Raji (cell line): ENCODE data around the gene RGS21.

Experiments
- POLR2A ChIP-seq: IDR thresholded peaks from 2 replicates; pipeline ENCODE4 v1.6.1; 2011; ENCODE audit warnings: low read depth, low read length, control low read depth; ENCODE audit not compliant: insufficient read depth

The RGS21 gene

DNA sequence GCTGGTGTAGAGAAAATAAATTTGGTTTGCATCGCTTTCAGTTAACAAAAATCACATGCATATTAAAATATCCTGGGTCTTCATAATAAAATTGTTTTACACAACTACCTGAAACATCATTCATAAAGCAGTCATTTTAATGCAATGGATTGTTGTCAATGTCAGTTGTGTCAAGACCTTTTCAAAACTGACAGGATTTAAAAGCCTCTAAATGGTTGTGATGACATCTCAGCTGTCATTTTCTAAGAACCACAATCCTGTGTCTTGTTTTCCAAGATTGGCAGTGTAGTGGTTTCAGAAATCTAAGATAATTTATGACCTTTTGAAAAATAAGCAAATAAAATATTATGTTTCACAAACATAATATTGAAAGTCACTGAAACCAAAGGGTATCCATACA is 42.0 kb downstream of the RGS21 start:
- TF ChIP-seq POLR2A: no peak

DNA sequence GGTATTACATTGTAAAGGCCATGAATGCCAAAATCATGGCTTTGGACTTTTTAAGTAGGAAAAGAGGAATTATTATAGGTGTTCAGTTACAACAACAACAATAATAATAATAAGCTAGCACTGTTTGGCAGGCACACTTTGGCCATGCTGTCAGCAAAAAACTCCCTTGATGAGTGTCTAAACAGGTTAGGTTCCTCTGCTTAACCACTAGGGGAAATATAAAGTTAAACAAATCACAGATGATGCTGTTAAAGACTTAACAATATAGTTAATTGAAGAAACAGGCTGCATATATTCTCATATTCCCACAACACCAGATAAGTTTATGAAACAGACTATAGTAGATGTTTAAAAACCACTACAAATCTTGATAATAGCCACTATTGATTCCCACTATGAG is 46.4 kb downstream of the RGS21 start:
- no peak for TF ChIP-seq POLR2A

DNA sequence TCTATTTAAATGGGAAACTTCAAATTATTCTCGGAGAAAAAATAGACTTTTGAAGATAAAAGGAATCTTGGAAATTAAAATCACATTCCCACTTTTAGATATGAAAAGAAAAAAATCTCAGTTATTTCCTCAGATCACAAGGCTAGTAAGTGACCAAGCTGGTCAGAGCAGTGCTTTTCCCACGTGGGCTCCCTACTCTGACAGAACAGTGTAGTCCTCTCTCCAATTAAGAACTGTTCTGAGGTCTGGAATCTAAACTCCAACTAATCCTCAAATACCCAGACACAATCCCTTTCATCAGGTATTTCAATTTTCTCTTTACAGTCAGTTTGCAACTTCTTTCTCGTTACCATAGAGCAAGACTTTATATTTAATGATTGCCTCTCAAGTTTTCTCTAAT is 50.6 kb downstream of the RGS21 start:
- no peak for TF ChIP-seq POLR2A

DNA sequence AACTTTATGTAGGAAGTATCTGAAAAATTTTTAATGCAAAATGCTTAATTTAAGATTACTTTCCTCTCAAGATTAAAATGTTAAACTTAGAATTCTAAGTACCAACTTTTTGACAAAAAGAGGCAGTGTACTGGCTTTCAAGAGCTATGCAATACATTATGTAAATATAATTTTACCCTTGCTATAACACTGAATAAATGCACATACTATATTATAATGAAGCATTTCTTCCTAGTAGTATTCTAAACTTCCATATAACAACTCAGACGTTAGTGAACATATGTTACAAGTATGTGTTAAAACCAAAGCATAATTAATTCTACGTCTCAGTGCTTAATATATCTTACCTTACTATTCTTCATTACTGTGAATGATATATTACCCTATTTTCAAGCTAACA is 58.5 kb downstream of the RGS21 start:
- TF ChIP-seq POLR2A: no peak

DNA sequence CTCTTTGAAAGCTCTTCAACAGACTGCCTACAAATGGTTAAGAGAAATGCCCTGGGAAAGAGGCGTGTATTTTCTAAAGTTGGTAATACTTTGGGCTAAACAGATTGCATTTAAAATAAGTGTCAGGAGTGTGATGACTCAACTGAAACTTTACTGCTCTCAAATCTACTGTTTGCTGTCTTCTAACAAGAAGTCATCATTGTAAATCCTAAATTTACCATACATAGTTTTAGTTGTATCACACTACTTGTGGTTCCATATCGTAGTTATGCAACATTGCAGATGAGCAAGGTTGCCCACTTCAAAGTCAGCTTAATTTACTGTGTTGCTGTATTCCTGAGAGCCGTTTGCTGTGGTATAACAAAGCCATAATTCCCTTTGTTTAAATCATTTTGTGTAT is 59.6 kb downstream of the RGS21 start:
- no peak for TF ChIP-seq POLR2A

DNA sequence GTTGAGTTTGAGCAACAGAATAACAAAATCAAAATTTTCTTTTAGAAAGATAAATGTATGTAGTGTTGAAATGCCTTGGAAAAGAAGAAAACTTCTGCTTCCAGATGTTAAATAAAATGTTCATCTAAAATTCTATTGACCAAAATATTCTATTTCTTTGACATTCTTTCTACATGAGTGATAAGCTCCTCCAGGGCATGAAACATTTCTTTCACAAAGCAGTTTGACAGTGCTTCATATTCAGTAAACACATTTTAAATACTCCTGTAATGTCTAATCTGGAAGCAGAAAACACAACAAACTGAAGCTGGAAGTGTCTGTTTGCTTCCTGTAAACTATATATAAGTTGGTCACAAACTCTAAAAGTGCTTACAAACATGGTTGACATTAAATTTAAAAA is 61.5 kb downstream of the RGS21 start:
- TF ChIP-seq POLR2A: no peak

DNA sequence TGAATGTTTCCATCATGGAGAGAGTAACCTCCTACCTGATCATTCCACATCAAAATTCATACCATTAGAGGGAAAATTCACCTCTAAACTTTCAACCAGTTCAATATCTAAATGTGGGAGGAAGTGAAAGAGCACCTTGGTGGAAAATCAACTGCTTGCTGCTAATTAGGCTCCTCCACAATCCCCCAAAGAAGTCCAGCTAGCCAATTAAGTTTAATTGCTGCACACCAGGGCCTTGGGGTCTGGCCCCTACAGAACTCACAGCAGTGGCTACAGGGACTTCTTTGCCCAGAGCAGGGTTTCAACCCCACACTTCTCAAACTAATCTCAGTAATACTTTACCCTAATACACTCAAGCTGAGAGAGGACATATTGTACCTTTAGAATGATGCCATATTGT is 62.1 kb downstream of the RGS21 start:
- TF ChIP-seq POLR2A: no peak

DNA sequence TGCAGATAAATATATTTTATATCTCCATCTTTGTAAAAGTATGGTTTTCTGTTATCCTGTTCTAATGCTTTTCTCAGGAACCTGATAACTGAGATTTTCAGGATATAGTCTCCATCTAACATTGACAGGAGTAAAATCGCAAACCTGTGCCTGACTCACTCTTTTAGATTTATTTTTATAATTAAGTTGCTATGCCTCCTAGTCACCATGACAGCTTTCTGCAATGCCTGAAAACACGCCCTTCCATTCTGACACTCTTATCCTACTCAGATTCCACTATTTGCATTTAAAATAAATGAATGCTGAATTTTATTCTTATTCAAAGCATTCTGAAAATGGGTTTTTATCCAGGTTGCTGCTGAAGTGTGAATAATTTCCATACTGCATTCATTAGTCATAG is 62.8 kb downstream of the RGS21 start:
- TF ChIP-seq POLR2A: no peak

DNA sequence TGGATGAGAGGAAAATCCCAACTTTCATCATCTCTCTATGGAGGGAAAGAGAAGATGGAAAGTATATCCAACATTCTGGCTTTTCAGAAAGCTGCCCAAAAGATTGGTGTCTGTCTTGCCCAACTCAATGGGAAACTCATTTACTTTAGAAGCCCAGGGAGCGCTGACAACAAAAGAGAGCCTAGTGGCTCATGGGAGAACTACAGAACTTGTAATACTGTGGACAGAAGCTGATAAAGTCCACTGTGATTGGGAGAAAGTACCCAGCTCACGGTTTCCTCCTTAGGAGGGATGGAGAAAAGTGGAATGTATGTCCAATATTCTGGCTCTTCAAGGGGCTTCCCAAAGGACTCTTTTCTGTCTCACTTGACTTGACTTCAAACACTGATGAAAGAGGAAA is 66.0 kb downstream of the RGS21 start:
- no peak for TF ChIP-seq POLR2A

DNA sequence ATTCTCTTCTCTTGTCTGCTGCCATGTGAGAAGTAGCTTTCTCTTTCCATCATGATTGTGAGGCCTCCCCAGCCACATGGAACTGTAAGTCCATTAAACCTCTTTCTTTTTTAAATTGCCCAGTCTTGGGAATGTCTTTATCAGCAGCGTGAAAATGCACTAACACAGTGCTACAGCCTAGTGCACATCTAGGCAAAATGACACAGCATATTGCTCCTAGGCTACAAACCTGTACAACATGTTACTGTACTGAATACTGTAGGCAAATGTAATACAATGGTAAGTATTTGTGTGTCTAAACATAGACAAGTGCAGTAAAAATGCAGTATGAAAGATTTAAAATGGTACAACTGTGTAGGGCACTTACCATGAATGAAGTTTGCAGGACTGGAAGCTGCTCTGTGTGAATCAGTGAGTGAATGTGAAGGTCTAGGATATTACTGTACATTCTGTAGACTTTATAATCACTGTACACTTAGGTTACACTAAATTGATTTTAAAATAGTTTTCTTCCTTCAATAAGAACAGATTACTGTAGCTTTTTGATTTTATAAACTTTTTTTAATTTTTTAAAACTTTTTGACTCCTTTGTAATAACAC is 69.4 kb downstream of the RGS21 start:
- TF ChIP-seq POLR2A: no peak

DNA sequence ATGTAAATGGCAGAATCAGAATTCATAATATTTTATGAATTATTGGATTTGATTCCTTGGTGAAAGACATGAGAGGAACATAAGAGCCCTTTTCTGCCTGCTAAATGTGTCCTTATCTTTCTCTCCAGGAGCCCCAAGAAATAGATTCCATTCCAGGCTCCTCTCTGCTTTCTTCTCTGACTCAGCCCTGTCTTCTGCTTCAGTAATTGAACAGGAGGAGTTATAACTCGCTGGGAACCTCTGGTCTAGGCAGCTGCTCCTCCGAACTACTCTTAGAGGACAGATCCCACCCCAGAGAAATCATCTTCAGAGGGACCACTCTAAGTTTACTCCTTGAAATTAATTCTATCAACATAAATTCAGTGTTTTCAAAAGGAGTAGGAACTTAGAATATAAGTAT is 78.4 kb downstream of the RGS21 start:
- no peak for TF ChIP-seq POLR2A

DNA sequence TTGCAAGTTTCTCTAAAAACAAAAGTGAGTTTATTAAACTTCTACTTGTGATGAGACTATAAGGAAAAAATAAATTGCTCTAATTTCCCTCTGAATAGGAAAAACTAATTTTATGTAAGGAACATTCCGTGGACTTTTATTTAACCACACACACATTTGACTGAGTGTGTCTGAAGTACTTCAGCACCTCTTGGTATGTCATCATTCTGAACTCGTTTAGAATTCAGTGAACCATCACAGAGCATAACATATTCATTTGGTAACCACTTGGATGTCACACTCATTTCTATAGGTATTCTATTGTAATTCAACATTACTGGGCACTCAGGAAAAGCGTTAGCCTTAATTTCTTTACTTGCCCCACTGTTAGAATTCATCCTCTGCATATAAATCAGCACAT is 79.1 kb downstream of the RGS21 start:
- no peak for TF ChIP-seq POLR2A

DNA sequence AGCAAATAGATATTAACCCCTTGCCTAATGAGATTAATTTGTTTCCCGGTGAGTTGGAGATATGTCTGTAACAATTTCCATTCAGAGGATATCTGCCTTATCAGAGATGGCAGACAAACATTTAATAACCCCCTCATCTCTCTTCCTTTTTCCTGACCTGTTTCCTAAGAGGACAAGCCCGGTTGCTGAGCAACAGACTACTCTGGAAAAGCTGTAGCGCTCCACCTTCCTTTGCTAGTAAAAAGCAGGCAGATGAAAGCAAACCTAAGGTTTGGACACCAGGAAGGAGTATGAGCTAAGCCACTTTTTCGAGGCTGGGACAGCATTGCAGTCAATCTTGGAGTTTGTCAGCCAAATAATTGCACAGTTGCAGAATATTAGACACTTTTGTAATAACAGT is 82.4 kb downstream of the RGS21 start:
- TF ChIP-seq POLR2A: no peak

DNA sequence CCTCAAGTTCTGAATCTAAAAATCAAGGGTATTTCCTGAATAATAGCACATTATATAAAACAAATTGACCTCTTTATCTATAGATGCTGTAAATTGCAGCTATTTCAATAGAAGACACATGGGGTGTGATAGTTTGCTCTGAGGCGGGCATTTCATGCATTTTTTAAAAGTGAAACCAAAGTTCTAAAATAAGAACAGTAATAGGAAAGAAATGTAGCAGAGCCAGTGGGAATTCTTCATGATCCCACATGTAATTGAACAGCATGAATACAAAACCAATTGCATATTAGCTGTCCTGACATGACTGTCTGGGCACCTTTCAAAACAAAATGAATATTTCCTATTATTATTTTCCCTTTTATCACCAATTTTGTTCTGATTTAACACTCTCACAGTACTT is 85.0 kb downstream of the RGS21 start:
- no peak for TF ChIP-seq POLR2A

DNA sequence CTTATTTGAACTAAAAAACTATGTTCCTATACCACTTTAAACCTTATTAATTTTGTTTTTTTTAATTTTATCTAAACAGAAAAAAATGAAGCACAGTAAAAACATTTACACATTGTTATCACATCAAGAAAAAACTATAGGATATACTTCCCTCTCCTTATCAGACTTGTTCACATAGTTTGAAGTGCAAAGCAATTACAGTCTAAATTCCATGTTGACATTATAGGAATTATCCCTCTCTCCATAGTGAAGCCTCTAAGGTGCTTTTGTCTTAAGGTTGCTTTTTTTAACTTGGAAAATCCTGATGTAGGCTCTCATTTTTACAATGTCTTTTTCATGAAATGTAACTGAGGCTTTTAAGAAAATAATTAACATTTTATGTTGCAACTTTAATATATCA is 85.8 kb downstream of the RGS21 start:
- TF ChIP-seq POLR2A: no peak

DNA sequence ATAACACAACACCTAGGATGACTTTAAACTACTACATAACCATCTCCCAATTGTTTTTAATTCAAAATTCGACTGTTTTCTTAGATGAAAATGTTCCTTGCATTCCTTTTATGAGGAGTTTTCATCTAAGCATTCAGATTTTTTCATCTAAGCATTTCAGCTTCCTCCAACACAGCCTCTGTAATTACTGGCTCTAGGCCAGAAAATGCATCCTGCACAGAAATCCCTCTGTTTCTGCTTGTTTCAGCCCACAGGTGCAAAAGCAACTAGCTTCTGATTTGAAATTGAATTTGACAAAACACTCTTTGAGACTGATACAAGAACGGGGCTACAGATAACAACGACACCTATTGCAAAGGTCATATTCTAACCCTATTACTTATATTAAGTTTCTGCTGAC is 90.4 kb downstream of the RGS21 start:
- no peak for TF ChIP-seq POLR2A
